NCI-H226 (cell line): ENCODE measurements around the gene ALG1.
A peak's percentile ranks its signal among the peaks of the same experiment; 100 is the strongest.
"Not testable (repeated sequence)": the region's sequence is repeated elsewhere in the genome, so short reads cannot be mapped to it uniquely, and the experiment has no call there.

Source experiments
- DNase-seq: peaks from one replicate; pipeline ENCODE4 v3.0.0-alpha.2; 2015

ALG1 gene

GRCh38 chr16:5071681-5072333 is at the start of gene ALG1:
Gene ALG1 (plus strand): TSS chr16:5071843. CDS start chr16:5071850, 7 bp downstream.
- DNase-seq = peak; percentile 86

GRCh38 chr16:5022521-5022920 is 49.1 kb upstream of the ALG1 start:
- DNase-seq = no peak

- no peak for DNase-seq
These were observed 47.0 kb upstream of the ALG1 start for GRCh38 chr16:5024632-5025031.

- DNase-seq = no peak
These were observed 46.4 kb upstream of the ALG1 start for GRCh38 chr16:5025171-5025632.

GRCh38 chr16:5026664-5027063 is 45.0 kb upstream of the ALG1 start:
- no peak for DNase-seq

- no peak for DNase-seq
These were observed 44.6 kb upstream of the ALG1 start for GRCh38 chr16:5027086-5027485.

GRCh38 chr16:5027575-5028235 is 43.9 kb upstream of the ALG1 start:
- no peak for DNase-seq

GRCh38 chr16:5028950-5029475 is 42.6 kb upstream of the ALG1 start:
- DNase-seq = no peak

GRCh38 chr16:5030251-5030870 is 41.3 kb upstream of the ALG1 start:
- DNase-seq = no peak

GRCh38 chr16:5031601-5032000 is 40.0 kb upstream of the ALG1 start:
- DNase-seq = no peak

GRCh38 chr16:5032748-5033167 is 38.9 kb upstream of the ALG1 start:
- no peak for DNase-seq

GRCh38 chr16:5033256-5034166 is 38.1 kb upstream of the ALG1 start, which contains the start of gene NAGPA:
Gene NAGPA (minus strand): TSS chr16:5033935. CDS start chr16:5033914, 21 bp downstream.
- DNase-seq = peak; percentile 69

- DNase-seq = no peak
These were observed 37.5 kb upstream of the ALG1 start for GRCh38 chr16:5034167-5034523.

GRCh38 chr16:5035909-5036227 is 35.8 kb upstream of the ALG1 start:
- DNase-seq = no peak

- no peak for DNase-seq
These were observed 35.2 kb upstream of the ALG1 start for GRCh38 chr16:5036228-5037156.

GRCh38 chr16:5040451-5040850 is 31.2 kb upstream of the ALG1 start:
- no peak for DNase-seq

GRCh38 chr16:5041600-5042133 is 30.0 kb upstream of the ALG1 start:
- peak; percentile 96 for DNase-seq

GRCh38 chr16:5042574-5043171 is 29.0 kb upstream of the ALG1 start:
- no peak for DNase-seq

- DNase-seq = no peak
These were observed 27.6 kb upstream of the ALG1 start for GRCh38 chr16:5044011-5044540.

- not testable (repeated sequence) for DNase-seq
These were observed 27.1 kb upstream of the ALG1 start for GRCh38 chr16:5044581-5044980.
